Spleen (tissue), 7 donors: ENCODE measurements around the gene MXD4.

Experiments used
- POLR2A ChIP-seq, 3 donors: fragments of 450-650 bp; IDR thresholded peaks; one replicate each; pipeline ENCODE4 v1.5.1; 2017; ENCODE audit warnings: antibody characterized with exemption in 3 of 3, mild to moderate bottlenecking in 1 of 3
- TF ChIP-seq, protein P1 (sequence below), 11 experiments: fragments of 200-600 bp in 7 of 11; fragments of 450-650 bp in 4 of 11; sonication (generic) in 4 of 11; IDR thresholded peaks in 8 of 11; conservative IDR thresholded peaks in 3 of 11; 1 replicate in 7 of 11; 2 replicates in 4 of 11; pipeline versions ENCODE4 v1.4.0 to v1.8.0; 2016 to 2021; ENCODE audit warnings: antibody characterized with exemption in 11 of 11, inconsistent platforms in 4 of 11, mild to moderate bottlenecking in 1 of 11
- donor health status: DM: no; HTN: no; CAD: no; lungs with moderate emphysema.
- donor health status: DM: no; HTN: no; CAD: no.
- donor health status: DM: no; HTN: no; CAD: no.

- TF ChIP-seq, protein P1, sequence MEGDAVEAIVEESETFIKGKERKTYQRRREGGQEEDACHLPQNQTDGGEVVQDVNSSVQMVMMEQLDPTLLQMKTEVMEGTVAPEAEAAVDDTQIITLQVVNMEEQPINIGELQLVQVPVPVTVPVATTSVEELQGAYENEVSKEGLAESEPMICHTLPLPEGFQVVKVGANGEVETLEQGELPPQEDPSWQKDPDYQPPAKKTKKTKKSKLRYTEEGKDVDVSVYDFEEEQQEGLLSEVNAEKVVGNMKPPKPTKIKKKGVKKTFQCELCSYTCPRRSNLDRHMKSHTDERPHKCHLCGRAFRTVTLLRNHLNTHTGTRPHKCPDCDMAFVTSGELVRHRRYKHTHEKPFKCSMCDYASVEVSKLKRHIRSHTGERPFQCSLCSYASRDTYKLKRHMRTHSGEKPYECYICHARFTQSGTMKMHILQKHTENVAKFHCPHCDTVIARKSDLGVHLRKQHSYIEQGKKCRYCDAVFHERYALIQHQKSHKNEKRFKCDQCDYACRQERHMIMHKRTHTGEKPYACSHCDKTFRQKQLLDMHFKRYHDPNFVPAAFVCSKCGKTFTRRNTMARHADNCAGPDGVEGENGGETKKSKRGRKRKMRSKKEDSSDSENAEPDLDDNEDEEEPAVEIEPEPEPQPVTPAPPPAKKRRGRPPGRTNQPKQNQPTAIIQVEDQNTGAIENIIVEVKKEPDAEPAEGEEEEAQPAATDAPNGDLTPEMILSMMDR (IDR thresholded peaks at IDR 0.05 in 8 of 11, conservative IDR thresholded peaks at IDR 0.05 in 3 of 11) = no peak
- no peak for TF ChIP-seq POLR2A (IDR thresholded peaks at IDR 0.05)
Observed at GRCh38 chr4:2222838-2223237, 39.1 kb downstream of the MXD4 start.
